HUES6 (cell line): ENCODE results near the gene SEC14L5.
"Not testable (repeated sequence)": the region's sequence is repeated elsewhere in the genome, so short reads cannot be mapped to it uniquely, and the experiment has no call there.

ENCODE experiments used
- H3K27ac ChIP-seq: 2 replicates; pipeline ENCODE4 v1.7.0; 2013; ENCODE audit warnings: low read depth, mild to moderate bottlenecking, low read length, inconsistent platforms
- H3K27me3 ChIP-seq: 2 replicates; pipeline ENCODE4 v1.6.1; 2013; ENCODE audit warnings: low read length; ENCODE audit not compliant: control insufficient read depth, insufficient read depth
- H3K36me3 ChIP-seq: 2 replicates; pipeline ENCODE4 v1.6.1; 2013; ENCODE audit warnings: low read length; ENCODE audit not compliant: control insufficient read depth, insufficient read depth
- H3K4me1 ChIP-seq: 2 replicates; pipeline ENCODE4 v1.6.1; 2013; ENCODE audit warnings: low read length; ENCODE audit not compliant: control insufficient read depth, insufficient read depth
- H3K4me3 ChIP-seq: 2 replicates; pipeline ENCODE4 v1.5.1; 2013; ENCODE audit warnings: low read depth, low read length
- H3K9ac ChIP-seq: one replicate; pipeline ENCODE4 v1.6.1; 2013; ENCODE audit warnings: mild to moderate bottlenecking, low read length
- H3K9me3 ChIP-seq: 2 replicates; pipeline ENCODE4 v1.6.1; 2013; ENCODE audit warnings: low read depth, low read length; ENCODE audit not compliant: control insufficient read depth, insufficient read depth

Gene SEC14L5

DNA sequence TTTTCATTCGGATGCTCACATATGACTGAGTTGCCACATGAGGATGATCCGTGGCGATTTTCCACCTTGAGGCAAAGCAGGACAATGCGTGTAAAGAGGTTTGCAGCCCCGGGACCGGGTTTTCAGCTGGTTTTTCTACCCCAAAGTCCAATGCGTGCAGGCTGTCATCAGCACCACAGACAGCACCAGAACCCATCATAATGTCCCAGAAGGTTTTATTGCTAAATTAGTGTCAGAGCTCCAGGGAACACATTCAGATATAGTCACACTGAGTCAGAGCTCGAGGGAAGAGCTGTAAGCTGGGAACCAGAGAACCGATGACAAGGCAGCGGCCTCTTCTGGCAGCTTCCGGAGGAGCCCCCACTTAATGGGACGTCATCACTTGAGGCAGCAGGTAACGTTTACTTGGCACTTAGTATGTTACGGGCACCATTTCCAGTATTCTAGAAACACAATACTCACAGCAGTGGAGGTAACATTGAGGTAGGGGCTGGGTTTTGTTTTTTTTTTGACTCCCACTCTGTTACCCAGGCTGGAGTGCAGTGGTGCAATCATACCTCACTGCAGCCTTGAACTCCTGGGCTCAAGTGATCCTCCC, 84.5 kb downstream of the SEC14L5 start:
- H3K36me3 ChIP-seq: no peaks in the 10 kb centered on the region
- H3K27me3 ChIP-seq: no peaks in the 10 kb centered on the region
- no peak overlapping the region for H3K27ac ChIP-seq
- no peaks in the 10 kb centered on the region for H3K4me1 ChIP-seq
- H3K9ac ChIP-seq: no peak overlapping the region
- H3K4me3 ChIP-seq: no peak overlapping the region
- H3K9me3 ChIP-seq: no peaks in the 10 kb centered on the region

DNA sequence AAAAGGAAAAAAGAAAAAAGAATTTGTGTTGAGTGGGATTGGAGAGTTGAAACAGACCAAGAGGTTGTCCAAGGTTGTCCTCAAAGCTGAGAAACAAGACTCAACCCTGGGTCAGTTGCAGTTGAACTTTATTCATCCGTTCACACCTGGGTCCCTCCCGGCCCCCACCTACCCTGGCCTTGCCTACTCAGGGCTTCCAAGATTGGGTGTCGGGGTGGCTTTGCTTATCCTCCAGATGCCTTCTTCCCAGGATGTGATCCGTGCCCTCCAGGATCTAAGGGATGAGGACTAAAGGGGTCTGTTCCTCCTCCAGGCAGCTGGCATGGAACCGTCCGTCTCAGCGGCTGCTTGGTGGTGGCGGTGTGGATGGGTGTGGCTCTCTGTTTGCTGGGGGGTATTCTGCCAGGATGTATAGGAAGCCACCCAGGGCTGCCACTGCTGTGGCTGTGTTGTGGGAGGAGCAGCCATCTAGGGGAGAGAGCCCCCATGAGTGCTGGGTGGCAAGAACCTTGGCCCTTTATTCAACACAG, 85.9 kb downstream of the SEC14L5 start:
- no peaks in the 10 kb centered on the region for H3K36me3 ChIP-seq
- H3K27ac ChIP-seq: no peak overlapping the region
- no peaks in the 10 kb centered on the region for H3K9me3 ChIP-seq
- H3K4me3 ChIP-seq: no peak overlapping the region
- no peaks in the 10 kb centered on the region for H3K4me1 ChIP-seq
- no peaks in the 10 kb centered on the region for H3K27me3 ChIP-seq
- H3K9ac ChIP-seq: no peak overlapping the region

DNA sequence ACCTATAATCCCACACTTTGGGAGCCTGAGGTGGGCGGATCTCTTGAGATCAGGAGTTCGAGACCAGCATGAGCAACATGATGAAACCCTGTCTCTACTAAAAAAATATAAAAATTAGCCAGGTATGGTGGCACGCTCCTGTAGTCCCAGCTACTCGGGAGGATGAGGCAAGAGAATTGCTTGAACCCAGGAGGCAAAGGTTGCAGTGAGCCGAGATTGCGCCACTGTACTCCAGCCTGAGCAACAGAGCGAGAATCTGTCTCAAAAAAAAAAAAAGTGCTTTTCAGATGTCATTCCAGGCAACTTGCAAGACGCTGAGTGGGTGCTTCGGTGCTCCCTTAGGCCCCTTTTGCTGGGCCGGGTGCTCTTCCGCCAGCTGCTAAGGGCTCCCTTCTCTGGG, 86.5 kb downstream of the SEC14L5 start:
- not testable (repeated sequence) for H3K27me3 ChIP-seq, H3K4me1 ChIP-seq, H3K4me3 ChIP-seq, H3K27ac ChIP-seq, H3K9ac ChIP-seq, H3K9me3 ChIP-seq, H3K36me3 ChIP-seq

DNA sequence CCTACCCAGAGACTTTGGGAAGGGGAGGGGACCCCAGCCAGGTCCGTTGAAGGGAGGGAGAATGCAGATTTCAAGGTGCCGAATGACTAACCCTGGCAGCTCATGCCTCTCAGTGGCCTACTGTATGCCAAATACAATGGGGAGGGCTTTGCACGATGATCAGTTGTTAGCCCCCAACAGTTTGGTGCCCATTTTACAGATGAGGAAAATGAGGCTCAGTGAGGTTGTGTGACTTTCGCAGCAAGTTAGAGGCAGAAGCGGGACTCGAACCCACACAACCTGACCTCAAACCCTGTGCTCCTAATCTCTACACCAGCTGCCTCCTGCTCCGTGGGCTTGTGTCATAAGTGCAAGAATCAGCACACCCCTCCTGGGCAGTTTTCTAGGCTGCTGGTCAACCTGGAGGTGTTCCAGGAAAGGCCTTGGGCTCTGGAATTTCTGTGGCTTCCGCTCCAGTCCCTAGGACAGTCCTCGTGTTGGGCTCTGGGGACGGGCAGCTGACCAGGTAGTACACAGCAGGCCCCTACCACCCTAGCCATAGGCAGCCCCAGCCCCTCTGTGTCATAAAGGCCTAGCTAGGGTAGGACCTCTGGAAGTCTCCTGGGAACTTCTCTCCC, 87.5 kb downstream of the SEC14L5 start:
- H3K9me3 ChIP-seq: no peaks in the 10 kb centered on the region
- no peak overlapping the region for H3K27ac ChIP-seq
- no peaks in the 10 kb centered on the region for H3K36me3 ChIP-seq
- H3K4me3 ChIP-seq: no peak overlapping the region
- H3K27me3 ChIP-seq: no peaks in the 10 kb centered on the region
- H3K9ac ChIP-seq: no peak overlapping the region
- no peaks in the 10 kb centered on the region for H3K4me1 ChIP-seq

DNA sequence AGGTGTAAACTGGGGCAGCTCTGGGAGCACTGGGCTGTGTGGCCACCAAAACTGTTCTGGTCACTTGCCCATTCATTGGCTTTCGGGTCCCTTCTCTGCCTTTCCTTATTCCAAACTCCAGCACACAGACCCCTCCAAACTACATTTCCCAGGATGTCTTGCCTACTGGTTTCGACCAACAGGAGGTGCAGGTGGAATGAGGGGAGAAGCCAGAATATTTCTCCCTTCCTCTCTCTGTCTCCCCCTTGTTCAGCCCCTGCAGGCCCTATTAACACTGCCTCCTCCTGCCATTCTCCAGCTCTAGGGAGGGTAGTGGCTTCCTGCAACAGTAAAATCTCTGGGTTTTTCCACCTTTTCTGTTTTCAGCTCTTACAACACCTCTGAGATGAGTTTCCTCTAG, 88.8 kb downstream of the SEC14L5 start:
- no peaks in the 10 kb centered on the region for H3K4me1 ChIP-seq
- no peaks in the 10 kb centered on the region for H3K36me3 ChIP-seq
- no peak overlapping the region for H3K9ac ChIP-seq

DNA sequence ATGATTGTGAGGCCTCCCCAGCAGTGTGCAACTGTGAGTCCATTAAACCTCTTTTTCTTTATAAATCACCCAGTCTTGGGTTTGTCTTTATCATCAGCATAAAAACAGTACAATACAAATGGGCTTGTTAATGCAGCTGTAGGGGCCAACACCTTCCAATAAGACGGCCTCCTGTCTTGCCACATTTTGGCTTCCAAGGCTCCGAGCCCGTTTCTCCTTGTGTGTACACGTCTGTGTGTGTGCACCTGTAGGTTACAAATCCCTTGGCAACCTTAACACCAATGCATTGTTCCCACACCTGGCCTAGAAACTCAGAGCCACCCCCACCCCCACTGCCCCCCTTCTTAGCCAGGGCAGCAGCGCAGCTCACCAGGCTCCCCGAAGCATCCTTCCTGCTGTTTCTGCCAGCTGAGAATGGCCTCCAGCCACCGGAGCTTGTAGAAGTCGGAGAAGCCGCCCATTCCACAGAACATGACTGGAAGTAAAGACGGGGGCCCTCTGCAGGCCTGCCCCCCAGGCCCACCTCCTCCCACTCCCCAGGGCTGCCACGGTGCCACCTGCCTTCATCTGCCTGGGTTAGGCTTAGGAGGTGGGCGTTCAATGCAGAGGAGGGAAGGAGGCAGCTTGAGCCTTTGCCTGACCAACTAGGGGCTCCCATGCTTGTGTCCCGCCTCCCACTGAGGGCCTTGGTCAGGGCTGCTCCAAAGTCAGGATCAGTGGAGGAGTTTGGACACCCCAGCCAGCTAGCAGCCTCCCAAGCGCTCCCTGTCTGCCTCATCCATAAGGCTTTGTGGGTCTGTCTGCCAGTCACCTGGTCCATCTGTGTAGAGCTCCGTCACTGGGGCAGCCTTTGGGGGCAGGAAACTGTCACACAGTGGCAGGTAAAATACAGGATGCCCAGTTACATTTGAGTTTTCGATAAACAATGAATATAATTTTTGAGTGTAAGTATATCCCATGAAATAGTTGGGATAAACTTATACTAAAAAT, 97.0 kb downstream of the SEC14L5 start:
- H3K27ac ChIP-seq: no peak overlapping the region
- H3K27me3 ChIP-seq: no peaks in the 10 kb centered on the region
- no peak overlapping the region for H3K9ac ChIP-seq
- no peaks in the 10 kb centered on the region for H3K36me3 ChIP-seq
- peaks cover 12% of the 10 kb centered on the region for H3K4me1 ChIP-seq
- H3K4me3 ChIP-seq: no peak overlapping the region
- no peaks in the 10 kb centered on the region for H3K9me3 ChIP-seq

More for the DNA sequence above, 88.8 kb downstream of the SEC14L5 start:
- no peaks in the 10 kb centered on the region for H3K9me3 ChIP-seq
- no peak overlapping the region for H3K27ac ChIP-seq
- H3K27me3 ChIP-seq: no peaks in the 10 kb centered on the region
- no peak overlapping the region for H3K4me3 ChIP-seq

DNA sequence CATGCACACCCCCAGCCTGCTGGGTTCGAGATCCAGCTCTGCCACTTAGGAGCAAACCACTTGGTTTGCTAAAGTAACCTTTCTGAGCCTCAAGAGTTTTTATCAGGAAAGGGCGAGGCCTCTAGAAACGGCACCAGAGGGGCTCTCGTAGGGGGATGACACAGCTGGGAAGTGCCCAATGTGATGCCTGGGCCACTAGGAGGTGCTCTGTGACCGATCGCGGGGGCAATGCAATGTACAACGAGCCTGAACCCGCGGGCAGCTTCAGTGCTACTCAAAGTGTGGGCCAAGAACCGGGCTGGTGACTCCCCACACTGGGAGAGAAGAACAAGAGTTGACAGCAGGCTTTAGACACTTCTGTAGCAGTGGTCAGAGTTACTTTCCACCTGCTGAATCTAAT, 98.2 kb downstream of the SEC14L5 start:
- Histone ChIP-seq H3K27ac (no peak overlapping the region), H3K27me3 (no peaks in the 10 kb centered on the region), H3K9ac (no peak overlapping the region), H3K4me3 (no peak overlapping the region), H3K36me3 (no peaks in the 10 kb centered on the region), H3K4me1 (peaks cover 14% of the 10 kb centered on the region), H3K9me3 (no peaks in the 10 kb centered on the region)

DNA sequence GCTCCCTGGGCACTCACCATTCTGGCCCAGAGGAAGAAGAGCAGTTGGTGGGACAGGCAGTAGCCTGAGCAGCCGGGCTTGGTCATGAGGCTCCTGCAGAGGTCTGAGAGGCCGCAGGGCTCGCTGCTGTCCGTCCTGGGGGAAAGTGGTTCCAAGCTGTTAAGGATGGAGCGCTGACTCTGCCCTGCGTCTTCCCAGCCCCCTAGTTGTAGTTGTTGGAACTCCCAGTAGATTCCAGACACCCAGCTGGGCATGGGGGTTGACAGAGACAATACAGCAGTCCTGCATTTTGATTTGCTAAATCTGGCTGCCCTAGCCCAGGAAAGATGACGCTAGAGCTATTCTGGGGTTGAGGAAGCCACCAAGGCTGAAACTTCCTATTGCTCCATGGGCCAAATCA, 100.3 kb downstream of the SEC14L5 start:
- Histone ChIP-seq H3K4me1 (peaks cover 14% of the 10 kb centered on the region), H3K27ac (no peak overlapping the region), H3K9me3 (no peaks in the 10 kb centered on the region), H3K36me3 (no peaks in the 10 kb centered on the region), H3K9ac (no peak overlapping the region), H3K27me3 (no peaks in the 10 kb centered on the region), H3K4me3 (no peak overlapping the region)

DNA sequence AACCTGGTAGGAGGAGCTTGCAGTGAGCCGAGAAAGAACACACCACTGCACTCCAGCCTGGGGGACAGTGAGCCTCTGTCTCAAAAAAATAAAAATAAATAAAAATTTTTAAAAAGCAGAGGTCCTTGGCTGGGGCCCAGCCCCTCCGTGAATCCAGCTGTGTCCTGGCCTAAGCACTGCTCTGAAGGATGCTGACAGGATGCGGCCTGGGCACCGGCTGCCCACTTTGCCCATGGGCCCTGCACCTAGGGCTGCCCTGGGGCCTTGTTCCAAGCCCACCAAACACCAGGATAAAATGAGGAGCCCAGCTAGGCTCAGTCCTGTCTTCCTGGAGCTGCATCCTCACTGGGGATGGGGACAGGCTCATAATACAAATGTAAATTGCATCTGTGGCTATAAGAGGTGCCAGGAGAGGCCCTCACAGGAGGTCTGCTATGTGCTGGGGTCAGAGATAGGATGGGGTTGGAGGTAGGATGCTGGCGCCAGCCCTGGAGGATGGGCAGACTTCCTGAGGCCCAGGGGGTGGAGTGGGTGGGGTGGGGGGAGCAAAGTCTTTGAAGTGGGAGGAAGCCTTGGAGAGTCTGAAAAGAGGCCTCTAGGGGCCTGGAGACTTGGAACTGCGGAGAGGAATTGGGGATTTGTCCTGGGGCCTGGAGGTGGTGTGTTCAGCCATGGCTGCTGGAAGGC, 101.4 kb downstream of the SEC14L5 start:
- Histone ChIP-seq H3K4me3 (no peak overlapping the region), H3K27me3 (no peaks in the 10 kb centered on the region), H3K9me3 (no peaks in the 10 kb centered on the region), H3K9ac (peak overlapping the region; percentile 23), H3K36me3 (no peaks in the 10 kb centered on the region), H3K27ac (peak overlapping the region; percentile 49; the same call in 1 of the 2 replicates), H3K4me1 (peaks cover 14% of the 10 kb centered on the region)

DNA sequence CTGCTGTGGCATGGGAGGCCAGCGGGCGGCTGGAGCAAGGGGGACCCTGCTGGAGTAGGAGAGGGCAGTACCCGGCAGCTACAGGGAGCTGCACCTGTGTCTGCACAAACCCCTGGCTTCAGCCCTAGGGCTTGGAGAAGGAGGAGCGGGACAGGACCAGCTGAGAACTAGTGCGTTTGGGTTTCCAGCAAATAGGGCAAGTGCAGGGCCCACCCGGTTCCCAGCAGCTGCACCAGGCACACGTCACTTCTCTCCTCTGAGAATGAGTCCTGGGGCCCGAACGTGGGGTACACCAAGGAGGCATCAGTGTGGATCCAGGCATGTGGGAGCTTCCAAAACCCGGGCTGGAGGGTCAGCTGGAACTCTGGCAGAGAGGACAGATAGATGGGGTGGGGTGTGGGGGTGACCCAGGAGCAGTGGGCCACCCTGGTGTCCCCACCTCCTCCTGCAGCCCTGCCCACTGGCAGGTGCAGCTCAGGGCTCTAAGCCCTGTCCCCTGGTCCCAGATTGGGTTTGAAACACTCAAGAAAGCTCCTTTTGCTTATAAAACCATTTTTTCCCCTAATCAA, 102.0 kb downstream of the SEC14L5 start:
- no peaks in the 10 kb centered on the region for H3K9me3 ChIP-seq
- H3K4me1 ChIP-seq: peaks cover 14% of the 10 kb centered on the region
- no peaks in the 10 kb centered on the region for H3K27me3 ChIP-seq
- H3K36me3 ChIP-seq: no peaks in the 10 kb centered on the region
- H3K9ac ChIP-seq: peak overlapping the region; percentile 23
- H3K27ac ChIP-seq: peak overlapping the region; percentile 49; the same call in 1 of the 2 replicates
- no peak overlapping the region for H3K4me3 ChIP-seq
